Lower leg skin (tissue), 4 donors: ENCODE results near the gene IRX4. TPM values are rescaled to one million over a fixed set of nuclear protein-coding genes. Genes with fewer than 3 reads are reported as not detected.

ENCODE experiments used
- DNase-seq, 2 donors: peaks; one replicate each; pipeline ENCODE4 v3.0.0-alpha.2; 2019; ENCODE audit warnings: low spot score in 2 of 2
- H3K4me3 ChIP-seq: fragments of 200-600 bp; sonication (generic); 2 replicates; pipeline ENCODE4 v1.5.1; 2017; ENCODE audit warnings: mild to moderate bottlenecking, low read depth; ENCODE audit not compliant: poor library complexity, severe bottlenecking
- CTCF ChIP-seq, 3 donors: fragments of 450-650 bp; IDR thresholded peaks; one replicate each; pipeline ENCODE4 v1.5.1; 2016; ENCODE audit warnings: antibody characterized with exemption in 3 of 3, mild to moderate bottlenecking in 3 of 3, moderate library complexity in 2 of 3
- POLR2A ChIP-seq, 2 donors: fragments of 450-650 bp; IDR thresholded peaks; one replicate each; pipeline ENCODE4 v1.6.1; 2016 to 2017; ENCODE audit warnings: antibody characterized with exemption in 2 of 2, mild to moderate bottlenecking in 1 of 2, moderate library complexity in 1 of 2
- WGBS, 2 donors: methylation state at CpG; one replicate each; pipeline ENCODE4 v1.1.5; 2018; 5-methylcytosine and 5-hydroxymethylcytosine counted together
- intact Hi-C: fragments of 100-400 bp; cut with DNase I; formaldehyde crosslinking; loops from one replicate; pipeline ENCODE4 v1.15.0; 2023; ENCODE audit warnings: low total_unique reads
- total RNA-seq, 4 donors: library from RNA; depleted of rRNA; stranded (reverse); fragments of >200 nt; gene quantifications; one replicate each; pipeline ENCODE4 v1.1.0, GENCODE V29; 2016

Gene IRX4
- total RNA-seq, 4 donors from 2014 or later: 32.5 to 58.3 (median 48.5) TPM

GRCh38 chr5:1834721-1835429 lies 47.9 kb downstream of the IRX4 start:
- intact Hi-C loops: no loop called here
- TF ChIP-seq CTCF (IDR thresholded peaks at IDR 0.05): no peak
- 70 to 71% methylated on average over 21 of the region's 21 CpGs for whole genome bisulfite sequencing, 2 donors
- no peak for DNase-seq
- no peak overlapping the region for H3K4me3 ChIP-seq

- DNase-seq: no peak
- WGBS, 2 donors: 72 to 82% methylated on average over 22 of the region's 22 CpGs
- no peak for TF ChIP-seq POLR2A (IDR thresholded peaks at IDR 0.05)
- TF ChIP-seq CTCF (IDR thresholded peaks at IDR 0.05): no peak
- intact Hi-C loops: no loop called here
- no peak overlapping the region for H3K4me3 ChIP-seq
These were observed 48.6 kb downstream of the IRX4 start for GRCh38 chr5:1834022-1834551.

DNA sequence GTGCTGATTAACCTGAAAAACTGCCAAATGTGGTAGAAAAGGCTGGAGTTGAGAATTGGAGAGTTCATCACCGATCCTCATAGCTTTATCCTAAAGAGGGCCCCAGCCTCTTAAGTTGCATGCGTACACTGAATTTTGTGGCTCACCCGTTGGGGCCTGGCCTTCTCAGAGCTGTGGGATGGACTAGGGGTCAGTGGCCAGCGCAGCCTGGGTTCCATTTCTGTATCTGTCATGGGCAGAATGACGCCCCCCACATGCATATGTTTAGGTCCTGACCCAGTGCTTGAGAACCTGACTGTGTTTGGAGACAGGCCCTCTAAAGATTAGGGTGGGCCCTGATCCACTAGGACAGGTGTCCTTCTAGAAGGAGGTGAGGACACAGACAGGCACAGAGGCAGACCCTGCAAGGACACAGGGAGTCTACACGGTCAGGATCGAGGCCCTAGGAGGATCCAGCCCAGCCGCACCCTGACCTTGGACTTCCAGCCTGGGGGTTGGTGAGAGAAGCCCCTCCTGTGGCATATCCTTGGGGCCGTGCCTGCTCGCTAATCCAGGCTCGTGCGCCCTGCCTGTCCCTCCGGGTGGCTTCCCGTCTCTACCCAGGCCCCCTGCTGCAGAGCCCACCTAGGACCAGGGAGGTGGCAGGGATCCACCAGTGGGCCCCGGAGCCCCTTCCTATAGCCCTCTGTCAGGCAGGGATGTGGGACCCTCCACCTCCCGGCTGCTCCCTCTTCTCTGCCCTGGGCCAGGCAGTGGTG lies 49.3 kb downstream of the IRX4 start:
- DNase-seq: no peak
- intact Hi-C loops: no loop called here
- WGBS, 2 donors: 89% methylated on average over 11 to 15 of the region's 16 CpGs
- H3K4me3 ChIP-seq: no peak overlapping the region
- TF ChIP-seq CTCF (IDR thresholded peaks at IDR 0.05) (no peak), POLR2A (IDR thresholded peaks at IDR 0.05) (no peak)

DNA sequence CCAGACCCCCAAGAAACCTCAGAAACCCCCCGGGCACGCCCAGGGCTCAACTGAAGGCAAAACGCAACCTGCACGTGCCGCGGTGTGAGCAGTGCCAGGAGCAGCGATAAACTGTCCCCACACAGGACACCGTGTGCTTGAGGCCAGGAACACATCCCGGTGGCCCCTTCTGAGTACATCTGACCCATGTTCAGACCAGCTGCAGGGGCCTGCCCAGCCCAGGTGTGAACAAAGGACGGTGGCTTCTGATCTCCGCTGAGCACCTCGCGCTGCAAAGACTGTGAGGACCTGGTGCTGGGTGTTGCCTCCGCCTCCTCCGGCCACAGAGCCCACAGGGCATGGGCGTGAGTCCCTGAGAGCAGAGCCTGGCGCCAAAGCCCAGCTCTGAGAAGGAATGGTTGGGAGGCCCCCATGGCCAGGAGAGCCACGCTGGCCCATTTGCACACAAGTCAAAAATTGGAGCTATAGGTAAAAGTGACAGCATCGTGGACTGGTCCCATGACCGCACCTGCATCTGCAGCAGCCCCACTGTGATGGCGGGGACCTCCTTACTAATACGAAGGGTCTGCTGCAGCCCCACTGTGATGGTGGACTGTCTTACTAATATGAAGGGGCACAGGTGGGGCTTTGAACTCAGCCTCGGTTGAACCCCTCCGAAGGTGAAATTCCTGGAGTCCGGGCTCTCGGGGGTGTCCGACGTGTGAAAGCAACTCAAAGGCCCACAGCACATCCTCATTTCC lies 50.0 kb downstream of the IRX4 start:
- no peak overlapping the region for H3K4me3 ChIP-seq
- no peak for DNase-seq
- 80 to 82% methylated on average over 28 of the region's 28 CpGs for WGBS, 2 donors
- TF ChIP-seq CTCF (IDR thresholded peaks at IDR 0.05) (no peak), POLR2A (IDR thresholded peaks at IDR 0.05) (no peak)
- intact Hi-C loops: no loop called here

DNA sequence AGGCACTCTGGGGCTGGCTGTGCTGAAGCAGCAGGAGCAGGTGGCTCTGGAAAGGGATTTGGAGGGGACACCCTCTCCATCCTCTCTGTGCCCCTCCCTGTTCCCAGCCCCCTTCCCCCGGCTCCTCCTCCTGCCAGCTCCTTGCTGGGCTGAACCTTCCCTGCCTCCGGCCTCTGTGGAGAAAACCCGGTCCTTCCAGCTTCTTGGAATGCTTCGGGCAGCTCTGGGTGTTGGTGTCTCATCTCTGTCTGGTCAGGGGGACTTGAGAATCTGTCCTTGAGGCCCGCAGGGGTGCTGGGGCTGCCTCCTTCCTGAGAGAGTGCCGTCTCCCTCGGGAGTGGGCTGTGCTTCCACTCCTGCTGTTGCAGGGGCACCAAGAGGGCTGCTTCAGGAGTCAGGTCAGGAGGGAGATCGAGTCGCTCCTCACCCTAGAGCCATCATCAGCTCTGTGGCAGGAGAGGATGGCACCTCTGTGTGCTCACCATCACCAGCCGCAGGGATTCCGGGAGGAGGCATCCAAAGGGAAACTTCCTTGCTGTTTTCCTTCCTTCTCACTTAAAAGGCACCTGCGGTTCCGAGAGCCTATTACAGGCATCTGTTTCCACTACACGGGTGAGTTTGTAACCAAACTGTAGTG lies 50.9 kb downstream of the IRX4 start:
- no peak overlapping the region for H3K4me3 ChIP-seq
- TF ChIP-seq POLR2A (IDR thresholded peaks at IDR 0.05): no peak
- TF ChIP-seq CTCF (IDR thresholded peaks at IDR 0.05): no peak
- no peak for DNase-seq
- intact Hi-C loops: no loop called here
- 36 to 38% methylated on average over 14 of the region's 14 CpGs for WGBS, 2 donors
